ENCODE measurements around the gene TBX3.

The TBX3 gene

DNA sequence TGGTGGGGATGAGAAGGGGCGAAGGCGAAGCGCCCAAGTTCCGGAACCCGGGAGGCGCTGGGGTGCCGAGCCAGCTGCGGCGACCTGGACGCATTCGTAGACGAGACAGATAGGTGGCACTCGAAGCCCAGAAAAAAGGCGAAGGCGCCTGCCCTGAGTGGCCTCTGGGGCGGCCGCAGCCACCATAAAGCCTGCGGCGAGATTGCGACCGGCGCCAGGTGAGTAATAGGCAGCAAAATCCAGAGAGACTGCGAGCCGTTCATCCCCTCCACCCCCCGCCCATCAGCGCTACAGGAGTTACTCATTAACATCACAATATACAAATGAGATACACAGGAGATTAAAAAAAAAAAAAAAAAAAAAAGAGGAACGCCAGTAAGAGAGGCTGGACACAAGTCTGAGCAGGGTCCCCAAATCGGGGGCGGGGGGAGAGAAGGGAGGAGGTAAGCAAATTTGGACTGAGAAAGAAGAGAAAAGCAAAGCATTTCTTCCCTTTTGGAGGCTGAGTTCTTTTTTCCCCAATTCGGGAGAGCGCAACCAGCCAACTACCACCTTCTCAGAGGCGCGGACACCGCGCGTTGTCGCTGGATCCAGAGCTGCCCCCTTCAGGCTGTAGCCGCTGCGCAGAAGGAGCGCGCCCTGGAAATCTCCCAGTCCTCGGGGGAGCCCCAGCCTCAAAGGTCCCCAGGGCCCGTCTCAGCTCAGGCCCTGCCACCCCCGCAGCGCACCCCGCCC, 15.7 kb downstream of the TBX3 start:
- TF ChIP-seq CTCF (IDR thresholded peaks at IDR 0.05; ENCODE audit: insufficient read depth, low read depth, low read length, missing control alignments), result peak; percentile 28
- no peak overlapping the region for H3K4me3 ChIP-seq (ENCODE audit: low read depth, low read length)
- DNase-seq (ENCODE audit: low read depth), result peak; percentile 48

DNA sequence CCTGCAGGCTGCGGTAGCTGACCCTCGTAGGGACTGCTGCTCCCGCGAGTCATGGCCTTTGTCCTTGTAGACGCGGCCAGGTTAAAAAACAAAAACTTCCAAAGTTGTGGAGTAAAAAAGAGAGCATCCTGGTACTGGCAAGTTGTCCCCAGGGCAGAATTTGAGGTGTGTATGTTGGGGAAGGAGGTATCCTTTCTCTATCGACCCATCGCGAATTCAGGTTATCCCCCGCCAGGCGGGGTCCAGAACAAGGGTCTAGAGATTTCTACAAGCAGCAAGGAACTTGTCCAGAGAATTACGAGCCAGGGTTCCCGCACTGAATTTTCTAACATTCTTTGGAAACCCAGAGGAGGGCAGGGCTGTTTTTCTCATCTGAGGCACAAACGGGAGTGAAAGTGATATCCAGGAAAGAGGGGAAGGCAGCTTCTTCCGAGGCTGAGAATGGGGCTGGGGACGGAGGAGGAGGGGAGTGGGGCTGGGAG, 16.3 kb downstream of the TBX3 start:
- no peak for DNase-seq (ENCODE audit: low read depth)
- no peak for TF ChIP-seq CTCF (IDR thresholded peaks at IDR 0.05; ENCODE audit: insufficient read depth, low read depth, low read length, missing control alignments)
- no peak overlapping the region for H3K4me3 ChIP-seq (ENCODE audit: low read depth, low read length)

DNA sequence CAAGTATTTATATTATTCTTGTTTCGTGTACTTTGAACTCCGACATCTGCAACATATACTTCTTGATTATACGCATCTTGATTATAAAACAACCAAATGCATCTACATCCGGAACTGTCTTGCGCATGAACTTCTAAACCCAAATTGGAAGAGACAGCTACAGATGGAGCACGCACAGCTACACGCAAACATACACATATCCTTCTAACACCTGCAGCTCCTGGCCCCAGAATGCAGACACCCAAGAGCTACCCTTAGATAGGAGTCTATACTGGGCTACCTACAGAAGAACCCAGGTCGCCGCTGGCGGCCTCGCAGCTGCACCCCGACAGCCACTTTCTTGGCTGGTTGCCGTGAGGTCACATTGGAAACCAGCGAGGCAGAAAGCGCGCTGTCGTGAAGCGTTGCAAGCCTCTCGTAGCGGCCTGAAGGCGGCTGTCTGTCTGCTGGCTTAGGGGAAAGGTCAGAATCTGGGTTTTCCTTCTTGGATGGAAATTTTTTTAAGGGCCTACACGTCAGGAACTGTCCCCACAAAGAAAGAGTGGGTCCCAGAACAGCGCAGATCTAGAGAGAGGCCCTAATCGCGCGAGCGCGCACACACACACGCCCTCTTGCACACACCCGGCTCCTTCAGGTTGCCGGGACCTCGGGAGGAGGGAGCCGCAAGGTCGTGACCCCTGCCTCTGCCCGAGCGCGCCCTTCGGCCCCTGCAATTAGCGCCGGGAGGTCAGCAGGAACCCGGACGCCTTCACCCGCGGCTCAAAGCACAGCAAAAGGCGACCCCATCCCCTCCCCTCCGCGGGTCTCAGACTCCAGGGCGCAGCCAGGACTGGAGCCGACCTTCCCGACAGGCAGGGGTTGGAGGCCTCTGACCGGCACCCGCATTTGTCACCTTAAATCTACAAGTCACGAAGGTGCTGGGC, 17.0 kb downstream of the TBX3 start:
- no peak for TF ChIP-seq CTCF (IDR thresholded peaks at IDR 0.05; ENCODE audit: insufficient read depth, low read depth, low read length, missing control alignments)
- no peak overlapping the region for H3K4me3 ChIP-seq (ENCODE audit: low read depth, low read length)
- DNase-seq (ENCODE audit: low read depth), result no peak

DNA sequence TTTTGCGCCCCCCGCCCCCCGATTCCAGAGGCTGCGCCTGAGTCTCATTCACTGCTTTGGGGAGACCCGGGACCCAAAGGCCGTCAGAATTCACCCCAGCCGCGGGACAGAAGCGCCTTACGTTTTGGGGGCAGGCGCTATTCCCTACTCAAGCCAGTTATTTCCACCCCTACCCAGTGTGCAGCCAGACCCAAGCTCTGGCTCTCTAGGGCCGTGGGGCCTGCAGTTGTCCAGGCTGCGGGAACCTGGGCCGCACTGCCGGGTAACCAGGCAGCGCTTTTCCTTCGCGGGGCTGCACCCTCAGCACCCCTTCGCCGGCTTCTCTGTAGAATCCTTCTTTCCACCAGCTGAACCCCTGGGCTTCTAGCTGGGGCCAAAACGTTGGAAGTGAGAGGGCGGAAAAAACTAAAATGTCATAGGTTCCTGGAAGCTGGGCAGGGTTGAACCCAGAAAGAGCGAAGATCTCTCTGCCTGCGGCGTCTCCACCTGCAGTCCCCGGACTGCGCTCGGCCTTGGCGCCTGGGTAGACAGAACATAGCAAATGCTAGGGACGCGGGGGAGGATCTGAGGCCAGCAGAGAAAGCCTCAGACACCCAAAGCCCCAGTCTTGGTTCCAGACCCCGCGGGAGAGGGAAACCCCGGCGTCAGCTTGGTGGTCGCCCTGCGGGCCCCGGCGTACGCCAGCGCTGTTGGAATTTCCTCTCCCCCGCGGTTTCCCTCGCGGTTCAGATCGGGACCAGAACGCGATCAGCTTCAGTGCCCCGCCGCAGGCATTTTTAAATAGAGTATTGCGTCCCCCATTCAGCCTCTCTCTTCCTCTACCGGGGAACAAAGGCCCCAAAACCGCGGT, 18.3 kb downstream of the TBX3 start:
- TF ChIP-seq CTCF (IDR thresholded peaks at IDR 0.05; ENCODE audit: insufficient read depth, low read depth, low read length, missing control alignments), result no peak
- H3K4me3 ChIP-seq (ENCODE audit: low read depth, low read length), result no peak overlapping the region
- no peak for DNase-seq (ENCODE audit: low read depth)

- DNase-seq (ENCODE audit: low read depth), result no peak
- TF ChIP-seq CTCF (IDR thresholded peaks at IDR 0.05; ENCODE audit: insufficient read depth, low read depth, low read length, missing control alignments), result no peak
- no peak overlapping the region for H3K4me3 ChIP-seq (ENCODE audit: low read depth, low read length)
Measured at GRCh38 chr12:114664651-114665320, 19.2 kb downstream of the TBX3 start.
